ENCODE data around the gene ASPG.

DNA sequence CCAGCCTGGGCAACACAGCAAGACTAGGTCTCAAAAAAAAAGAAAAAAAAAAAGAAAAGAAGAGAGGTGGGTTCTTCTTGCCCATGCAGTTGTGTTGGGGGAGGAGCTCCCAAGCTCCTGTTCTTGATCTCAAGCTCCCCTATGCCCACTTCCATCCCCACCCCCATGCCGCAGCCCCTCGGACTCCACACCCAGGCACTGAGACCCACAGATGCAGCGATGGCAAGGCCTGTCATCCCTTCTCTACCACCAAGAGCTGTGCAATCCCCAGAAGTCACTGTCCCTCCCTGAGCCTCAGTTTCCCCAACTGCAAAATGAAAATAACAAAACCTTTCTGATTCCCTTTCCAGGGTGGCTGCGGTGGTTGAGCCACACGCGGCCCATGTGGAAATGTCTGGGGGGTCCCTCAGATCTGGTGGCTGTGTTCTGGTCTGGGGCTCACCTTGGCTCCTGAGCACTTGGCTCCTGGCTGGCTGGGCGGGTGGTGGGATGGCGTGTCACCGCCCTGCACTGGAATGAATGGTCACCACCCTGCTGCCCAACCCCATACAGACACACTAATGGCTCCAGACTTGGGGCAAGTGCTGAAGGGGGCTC lies 30.3 kb downstream of the ASPG start:
- TF ChIP-seq, protein P1, sequence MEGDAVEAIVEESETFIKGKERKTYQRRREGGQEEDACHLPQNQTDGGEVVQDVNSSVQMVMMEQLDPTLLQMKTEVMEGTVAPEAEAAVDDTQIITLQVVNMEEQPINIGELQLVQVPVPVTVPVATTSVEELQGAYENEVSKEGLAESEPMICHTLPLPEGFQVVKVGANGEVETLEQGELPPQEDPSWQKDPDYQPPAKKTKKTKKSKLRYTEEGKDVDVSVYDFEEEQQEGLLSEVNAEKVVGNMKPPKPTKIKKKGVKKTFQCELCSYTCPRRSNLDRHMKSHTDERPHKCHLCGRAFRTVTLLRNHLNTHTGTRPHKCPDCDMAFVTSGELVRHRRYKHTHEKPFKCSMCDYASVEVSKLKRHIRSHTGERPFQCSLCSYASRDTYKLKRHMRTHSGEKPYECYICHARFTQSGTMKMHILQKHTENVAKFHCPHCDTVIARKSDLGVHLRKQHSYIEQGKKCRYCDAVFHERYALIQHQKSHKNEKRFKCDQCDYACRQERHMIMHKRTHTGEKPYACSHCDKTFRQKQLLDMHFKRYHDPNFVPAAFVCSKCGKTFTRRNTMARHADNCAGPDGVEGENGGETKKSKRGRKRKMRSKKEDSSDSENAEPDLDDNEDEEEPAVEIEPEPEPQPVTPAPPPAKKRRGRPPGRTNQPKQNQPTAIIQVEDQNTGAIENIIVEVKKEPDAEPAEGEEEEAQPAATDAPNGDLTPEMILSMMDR (IDR thresholded peaks at IDR 0.05), result no peak
- TF ChIP-seq, protein P2, sequence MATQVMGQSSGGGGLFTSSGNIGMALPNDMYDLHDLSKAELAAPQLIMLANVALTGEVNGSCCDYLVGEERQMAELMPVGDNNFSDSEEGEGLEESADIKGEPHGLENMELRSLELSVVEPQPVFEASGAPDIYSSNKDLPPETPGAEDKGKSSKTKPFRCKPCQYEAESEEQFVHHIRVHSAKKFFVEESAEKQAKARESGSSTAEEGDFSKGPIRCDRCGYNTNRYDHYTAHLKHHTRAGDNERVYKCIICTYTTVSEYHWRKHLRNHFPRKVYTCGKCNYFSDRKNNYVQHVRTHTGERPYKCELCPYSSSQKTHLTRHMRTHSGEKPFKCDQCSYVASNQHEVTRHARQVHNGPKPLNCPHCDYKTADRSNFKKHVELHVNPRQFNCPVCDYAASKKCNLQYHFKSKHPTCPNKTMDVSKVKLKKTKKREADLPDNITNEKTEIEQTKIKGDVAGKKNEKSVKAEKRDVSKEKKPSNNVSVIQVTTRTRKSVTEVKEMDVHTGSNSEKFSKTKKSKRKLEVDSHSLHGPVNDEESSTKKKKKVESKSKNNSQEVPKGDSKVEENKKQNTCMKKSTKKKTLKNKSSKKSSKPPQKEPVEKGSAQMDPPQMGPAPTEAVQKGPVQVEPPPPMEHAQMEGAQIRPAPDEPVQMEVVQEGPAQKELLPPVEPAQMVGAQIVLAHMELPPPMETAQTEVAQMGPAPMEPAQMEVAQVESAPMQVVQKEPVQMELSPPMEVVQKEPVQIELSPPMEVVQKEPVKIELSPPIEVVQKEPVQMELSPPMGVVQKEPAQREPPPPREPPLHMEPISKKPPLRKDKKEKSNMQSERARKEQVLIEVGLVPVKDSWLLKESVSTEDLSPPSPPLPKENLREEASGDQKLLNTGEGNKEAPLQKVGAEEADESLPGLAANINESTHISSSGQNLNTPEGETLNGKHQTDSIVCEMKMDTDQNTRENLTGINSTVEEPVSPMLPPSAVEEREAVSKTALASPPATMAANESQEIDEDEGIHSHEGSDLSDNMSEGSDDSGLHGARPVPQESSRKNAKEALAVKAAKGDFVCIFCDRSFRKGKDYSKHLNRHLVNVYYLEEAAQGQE (IDR thresholded peaks at IDR 0.05; ENCODE audit: insufficient read depth in 1 of 2, low read depth in 2 of 2, low read length in 1 of 2), result no peak

All from Panc1 (cell line).